HG03575 (cell line): Measurements from ENCODE around the gene FAM124A.

Experiments used
- ATAC-seq: cut with Tn5 transposase; IDR thresholded peaks from one replicate; pipeline ENCODE4 v1.9.1; 2021; ENCODE audit not compliant: unreplicated experiment, insufficient number of reproducible peaks, low FRiP score; ENCODE audit errors: extremely low read depth

The FAM124A gene

DNA sequence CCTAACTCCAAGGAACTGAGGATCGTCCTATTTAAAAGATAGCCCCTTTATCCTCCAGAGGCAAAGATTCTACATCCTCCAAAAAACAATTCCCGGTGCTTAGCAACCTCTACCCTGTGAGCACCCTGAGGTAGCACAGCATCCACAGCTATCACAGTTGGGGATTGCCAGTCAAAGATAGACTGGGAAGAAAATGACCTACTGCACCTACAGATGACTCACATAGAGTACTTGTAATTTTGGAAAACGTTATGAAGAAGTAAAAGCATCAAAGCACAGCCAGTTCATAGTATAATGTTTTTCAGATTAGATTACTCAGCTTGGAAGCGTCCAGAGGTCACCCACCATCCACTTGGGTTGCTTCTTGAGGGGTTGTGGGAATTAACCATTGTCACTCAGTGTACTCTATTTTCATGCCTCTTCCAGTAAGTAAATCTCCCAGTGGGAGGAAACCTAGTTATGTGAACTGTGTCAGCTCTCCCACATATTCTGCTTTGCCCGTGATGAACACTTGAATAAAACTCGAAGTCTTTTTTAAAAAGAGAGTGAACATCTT, 8.9 kb upstream of the FAM124A start:
- ATAC-seq: no peak

DNA sequence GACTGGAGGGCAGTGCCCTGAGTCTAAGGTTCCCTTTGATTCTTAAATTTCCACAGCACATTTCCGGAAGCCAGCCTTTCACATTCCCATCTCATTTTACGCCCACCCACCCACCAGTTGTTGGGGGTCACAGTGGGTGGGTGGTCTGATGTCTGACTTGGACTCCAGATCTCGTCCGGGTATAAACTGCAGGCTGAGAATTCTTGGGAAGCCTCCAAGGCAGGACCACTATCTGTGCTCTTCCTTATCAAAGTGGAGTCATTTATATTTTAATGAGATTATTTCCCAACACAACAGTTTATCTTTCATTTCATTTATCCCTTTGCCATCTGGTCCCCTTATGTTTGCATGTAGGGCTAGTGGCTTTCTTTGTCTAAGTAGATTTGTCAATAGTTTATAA, 3.6 kb upstream of the FAM124A start:
- ATAC-seq: no peak

- no peak for ATAC-seq
Measured at GRCh38 chr13:51220706-51221105, 1.5 kb upstream of the FAM124A start.

DNA sequence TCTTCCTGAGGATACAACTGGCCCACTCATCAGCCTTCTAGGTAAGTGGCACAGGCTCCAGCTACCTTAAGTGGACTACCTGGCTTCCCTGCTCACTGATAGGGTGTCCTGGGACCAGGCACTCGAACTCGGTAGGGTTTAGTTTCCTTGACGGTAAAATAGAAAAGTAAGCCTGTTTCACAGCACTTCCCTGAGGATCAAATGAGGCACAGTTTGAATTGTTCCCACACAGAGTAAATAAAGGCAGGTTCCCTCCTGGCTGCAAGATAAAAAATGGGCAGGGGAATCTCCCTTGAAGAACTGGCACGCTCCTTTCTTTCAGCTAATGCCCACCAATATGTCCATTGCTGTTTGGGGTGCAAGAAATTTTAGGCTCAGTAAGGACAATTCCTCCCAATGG, 1.1 kb upstream of the FAM124A start:
- no peak for ATAC-seq

GRCh38 chr13:51221674-51222036, 543 bp upstream of the FAM124A start:
- no peak for ATAC-seq

- ATAC-seq: no peak
Measured at GRCh38 chr13:51222686-51223559, 725 bp downstream of the FAM124A start.

DNA sequence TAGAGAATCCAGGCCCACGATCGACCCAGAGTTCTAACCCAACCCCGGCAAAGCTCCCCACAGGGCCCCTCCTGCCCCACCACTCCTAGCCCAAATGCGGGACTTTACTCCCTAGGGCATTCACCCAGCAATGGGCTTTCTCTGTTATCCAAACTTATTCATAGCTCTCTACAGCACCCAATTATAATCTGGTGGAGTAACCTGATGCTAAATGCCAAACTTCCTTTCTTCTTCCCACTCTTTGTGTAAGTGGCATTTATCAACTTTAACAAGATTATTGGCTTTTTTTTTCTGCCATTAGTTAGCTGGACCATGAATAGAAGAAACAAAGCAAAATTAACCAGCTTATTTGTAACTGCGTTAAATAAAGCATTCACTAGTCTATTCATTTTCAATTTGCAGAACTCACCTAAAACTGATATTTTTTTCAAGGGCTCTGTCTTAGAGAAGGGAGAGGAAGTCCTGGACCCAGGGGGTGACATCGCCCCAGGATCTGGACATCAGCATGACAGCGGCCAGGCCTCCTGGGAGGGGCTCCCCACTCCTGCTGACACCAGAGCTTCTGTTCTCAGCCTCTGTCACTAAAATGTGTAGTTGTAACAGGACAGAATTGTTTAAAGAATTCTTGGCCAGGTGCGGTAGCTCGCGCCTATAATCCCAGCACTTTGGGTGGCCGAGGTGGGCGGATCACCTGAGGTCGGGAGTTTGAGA, 1.5 kb downstream of the FAM124A start:
- ATAC-seq: no peak

GRCh38 chr13:51225029-51225428, 2.8 kb downstream of the FAM124A start:
- no peak for ATAC-seq

- ATAC-seq: no peak
Measured at GRCh38 chr13:51227404-51227803, 5.2 kb downstream of the FAM124A start.

DNA sequence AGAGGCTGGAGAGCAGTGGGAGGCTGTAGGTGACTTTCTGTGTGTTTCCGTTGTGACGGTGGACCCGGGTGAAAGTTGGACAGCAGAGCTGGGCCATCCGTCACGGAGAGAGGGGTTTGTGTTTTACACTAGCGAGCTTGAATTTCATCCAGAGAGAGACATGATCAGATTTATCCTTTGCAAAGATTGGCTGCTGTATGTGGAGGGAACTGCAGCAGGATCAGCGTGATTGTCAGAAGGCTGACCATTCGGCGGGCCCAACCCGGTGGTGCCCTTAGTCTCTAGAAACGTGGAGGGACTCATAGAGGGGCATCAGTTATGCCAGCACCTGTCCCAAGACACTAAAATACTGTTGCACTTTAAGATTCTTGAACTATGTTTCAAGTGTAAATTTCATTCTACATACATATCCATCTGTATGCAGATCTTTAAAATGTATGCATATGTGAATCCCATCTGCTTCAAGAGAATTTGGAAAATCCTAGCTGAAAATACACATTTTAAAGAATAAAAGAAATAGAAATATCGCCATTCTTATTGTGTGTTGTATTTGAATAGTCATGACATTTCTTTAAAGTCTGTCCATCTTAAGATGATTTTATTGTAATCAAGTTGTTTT, 7.0 kb downstream of the FAM124A start:
- ATAC-seq: no peak

DNA sequence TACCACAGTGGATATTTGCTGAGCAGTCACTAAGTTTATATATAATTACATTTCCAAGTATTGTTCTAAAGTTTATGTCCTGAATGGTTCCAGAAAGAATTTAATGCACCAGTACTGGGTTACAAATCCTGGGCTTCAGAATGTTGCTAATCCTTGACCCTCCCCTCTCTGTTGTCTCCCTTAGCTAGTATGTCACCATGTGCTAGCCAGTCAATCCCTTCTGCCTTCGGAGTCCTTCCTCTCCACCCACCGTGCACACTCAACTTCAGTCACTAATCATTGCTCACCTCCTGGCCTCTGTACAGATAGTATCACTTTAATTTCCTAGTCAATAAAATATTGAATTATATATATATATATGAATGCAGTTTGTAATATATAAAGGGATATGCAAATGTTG, 7.5 kb downstream of the FAM124A start:
- ATAC-seq: no peak

- no peak for ATAC-seq
Measured at GRCh38 chr13:51230477-51231105, 8.4 kb downstream of the FAM124A start.

DNA sequence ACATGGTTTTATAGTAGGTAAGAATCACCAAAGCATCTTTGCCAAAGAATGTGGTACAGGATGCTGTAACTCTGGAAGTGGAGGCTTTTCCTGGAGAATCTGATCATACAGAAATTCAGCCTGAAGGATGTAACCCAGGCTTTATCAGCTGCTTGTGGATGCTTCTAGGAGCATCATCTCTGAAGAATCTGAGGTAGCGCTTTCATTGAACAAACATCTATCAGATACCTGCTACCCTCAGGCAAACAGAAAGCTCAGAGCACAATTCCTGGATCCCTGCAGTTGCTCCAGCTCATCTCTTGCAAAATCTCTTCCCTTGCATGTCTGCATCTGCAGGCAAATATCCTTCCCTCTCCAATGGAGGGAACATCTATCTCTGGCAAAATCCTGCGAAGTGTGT, 9.3 kb downstream of the FAM124A start:
- ATAC-seq: no peak

DNA sequence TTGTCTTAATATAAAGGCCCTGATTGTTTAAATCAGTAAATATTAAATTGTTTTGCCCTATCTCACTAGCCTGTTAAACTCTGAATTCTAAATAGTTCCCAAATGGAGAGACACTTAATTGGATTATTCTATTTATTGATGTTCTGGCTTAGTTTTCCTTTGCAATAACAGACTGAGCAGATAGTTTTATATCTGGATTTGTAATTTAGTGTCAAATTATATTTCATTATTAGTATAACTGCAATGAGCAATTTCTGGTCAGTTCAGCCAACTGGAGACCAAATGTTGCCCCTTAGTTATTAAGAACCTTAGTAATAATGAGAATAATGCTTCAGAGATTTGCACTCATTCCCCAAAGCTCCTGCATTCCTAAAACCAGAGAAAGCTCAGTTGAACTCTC, 10.1 kb downstream of the FAM124A start:
- no peak for ATAC-seq

- ATAC-seq: no peak
Measured at GRCh38 chr13:51233117-51233826, 11.1 kb downstream of the FAM124A start.

- no peak for ATAC-seq
Measured at GRCh38 chr13:51234676-51235075, 12.5 kb downstream of the FAM124A start.

DNA sequence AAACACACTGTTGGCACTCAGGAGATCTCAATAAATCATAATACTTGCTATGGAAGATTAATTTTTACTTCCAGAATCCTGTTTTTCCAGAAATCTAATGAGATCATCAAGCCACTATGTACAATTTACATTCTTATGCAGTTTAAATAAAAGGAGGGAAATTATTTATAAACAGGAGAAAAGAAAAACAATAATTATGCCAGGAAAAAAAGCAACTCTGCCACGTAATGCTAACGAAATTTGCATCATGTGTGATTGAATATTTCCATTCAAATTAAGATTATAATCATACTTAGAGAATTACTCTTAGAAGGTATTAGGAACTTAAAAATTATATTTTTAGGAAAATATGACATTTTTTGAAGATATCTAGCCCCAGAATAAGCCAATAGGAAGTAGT, 13.0 kb downstream of the FAM124A start:
- ATAC-seq: no peak

GRCh38 chr13:51235756-51236490, 13.7 kb downstream of the FAM124A start:
- ATAC-seq: no peak
